Mesodermal cell (in vitro differentiated cells): ENCODE data around the gene EFNA5.
A peak's percentile ranks its signal among the peaks of the same experiment; 100 is the strongest.

Experiments used
- H3K27ac ChIP-seq: 2 replicates; pipeline ENCODE4 v1.7.0; 2013; ENCODE audit warnings: mild to moderate bottlenecking, low read depth, low read length, moderate library complexity; ENCODE audit not compliant: severe bottlenecking
- H3K36me3 ChIP-seq: 2 replicates; pipeline ENCODE4 v1.7.1; 2013; ENCODE audit warnings: mild to moderate bottlenecking, low read length, moderate library complexity; ENCODE audit not compliant: control insufficient read depth, insufficient read depth
- H3K4me1 ChIP-seq: one replicate; pipeline ENCODE4 v1.7.1; 2013; ENCODE audit warnings: mild to moderate bottlenecking, low read length; ENCODE audit not compliant: insufficient read depth, control insufficient read depth, poor library complexity, severe bottlenecking
- H3K4me3 ChIP-seq: 2 replicates; pipeline ENCODE4 v1.7.0; 2013; ENCODE audit warnings: low read length, control low read depth, mild to moderate bottlenecking; ENCODE audit not compliant: insufficient read depth, poor library complexity, severe bottlenecking; ENCODE audit errors: extremely low read depth
- H3K9me3 ChIP-seq: 2 replicates; pipeline ENCODE4 v1.7.1; 2013; ENCODE audit warnings: mild to moderate bottlenecking, low read length, moderate library complexity; ENCODE audit not compliant: control insufficient read depth
- WGBS, 2 experiments: methylation state at CpG; one replicate each; pipeline ENCODE4 v1.1.5; 2013; ENCODE audit warnings: missing lambda C conversion rate in 2 of 2; ENCODE audit not compliant: insufficient coverage in 2 of 2; 5-methylcytosine and 5-hydroxymethylcytosine counted together

EFNA5 gene

DNA sequence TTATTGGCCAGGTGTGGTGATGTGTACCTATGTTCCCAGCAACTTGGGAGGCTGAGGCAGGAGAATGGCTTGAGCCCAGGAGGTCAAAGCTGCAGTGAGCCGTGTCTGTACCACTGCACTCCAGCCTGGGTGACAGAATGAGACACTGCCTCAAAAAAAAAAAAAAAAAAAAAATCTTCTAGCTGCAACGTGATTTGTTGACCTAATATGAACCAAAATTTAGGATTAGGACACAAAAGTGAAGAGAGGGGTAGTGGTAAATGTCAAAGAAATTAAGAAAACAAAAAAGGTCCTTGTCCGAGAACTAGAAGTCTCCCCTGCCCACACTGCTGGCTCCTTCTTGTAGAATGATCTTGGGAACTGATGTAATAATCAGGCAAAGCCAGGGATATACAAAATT lies 272.0 kb downstream of the EFNA5 start:
- H3K27ac ChIP-seq: no peak overlapping the region
- H3K36me3 ChIP-seq: no peaks in the 10 kb centered on the region
- H3K4me1 ChIP-seq: peaks cover 19% of the 10 kb centered on the region
- no peaks in the 10 kb centered on the region for H3K9me3 ChIP-seq
- no peak overlapping the region for H3K4me3 ChIP-seq
- WGBS, 2 experiments: 96 to 100% methylated on average over 1 to 3 of the region's 3 CpGs

DNA sequence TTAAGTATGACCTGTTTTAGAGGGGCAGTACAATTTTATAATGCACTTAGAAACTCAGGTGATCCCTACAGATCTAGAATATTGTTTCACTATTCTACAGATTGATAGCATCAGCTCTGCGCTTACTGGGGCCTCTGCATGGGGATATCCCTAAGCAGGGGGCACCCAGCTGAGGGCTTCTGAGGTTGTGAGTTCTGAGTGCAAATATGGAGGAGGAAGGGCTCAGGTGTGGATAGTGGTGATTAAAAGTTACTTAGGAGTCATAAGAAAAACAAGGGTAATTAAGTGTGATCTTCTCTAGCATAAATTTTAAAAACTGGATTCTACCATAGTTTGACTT lies 274.4 kb downstream of the EFNA5 start:
- WGBS, 2 experiments: 100% methylated on average over 1 of the region's 1 CpG; no CpG with 5 or more reads in 1 of the 2 experiments
- Histone ChIP-seq H3K27ac (no peak overlapping the region), H3K4me3 (no peak overlapping the region)

DNA sequence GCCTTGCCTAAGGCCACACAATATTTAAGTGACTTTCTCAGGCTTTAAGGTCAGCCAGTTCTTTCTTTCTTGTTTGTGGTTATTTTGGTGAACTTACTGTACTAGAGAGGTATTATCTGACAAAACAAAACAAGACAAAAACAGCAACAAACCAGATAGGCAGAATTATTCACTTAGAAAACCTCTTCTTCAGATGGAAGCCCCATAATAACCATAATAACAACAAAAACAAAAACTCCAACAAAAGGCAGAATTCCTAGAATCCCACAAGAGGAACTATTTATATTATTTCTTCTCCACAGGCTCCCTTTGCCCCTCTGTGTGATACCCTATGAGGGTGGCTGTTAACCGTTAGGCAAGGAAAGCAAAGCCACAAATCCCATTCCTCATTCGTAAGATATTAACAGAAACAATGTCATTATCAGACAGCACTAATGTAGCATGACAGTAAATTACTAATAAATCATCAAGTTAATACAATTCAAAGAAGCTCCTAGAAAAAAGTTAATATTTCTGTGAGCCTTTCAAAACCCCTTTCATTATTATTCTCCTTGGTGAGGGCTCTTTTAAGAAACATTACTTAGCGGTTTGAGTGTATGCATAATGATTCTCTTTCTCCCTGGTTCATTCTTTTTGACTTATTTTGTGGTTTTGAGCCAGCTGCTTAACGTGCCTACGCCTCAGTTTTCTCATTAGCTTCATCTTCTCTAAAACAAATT lies 274.9 kb downstream of the EFNA5 start:
- Histone ChIP-seq H3K27ac (no peak overlapping the region), H3K4me3 (no peak overlapping the region), H3K4me1 (peaks cover 11% of the 10 kb centered on the region), H3K9me3 (no peaks in the 10 kb centered on the region), H3K36me3 (no peaks in the 10 kb centered on the region)
- WGBS, 2 experiments: no CpG with 5 or more reads among the region's 5 CpGs

More for the DNA sequence above, 274.4 kb downstream of the EFNA5 start:
- peaks cover 11% of the 10 kb centered on the region for H3K4me1 ChIP-seq
- H3K9me3 ChIP-seq: no peaks in the 10 kb centered on the region
- H3K36me3 ChIP-seq: no peaks in the 10 kb centered on the region

DNA sequence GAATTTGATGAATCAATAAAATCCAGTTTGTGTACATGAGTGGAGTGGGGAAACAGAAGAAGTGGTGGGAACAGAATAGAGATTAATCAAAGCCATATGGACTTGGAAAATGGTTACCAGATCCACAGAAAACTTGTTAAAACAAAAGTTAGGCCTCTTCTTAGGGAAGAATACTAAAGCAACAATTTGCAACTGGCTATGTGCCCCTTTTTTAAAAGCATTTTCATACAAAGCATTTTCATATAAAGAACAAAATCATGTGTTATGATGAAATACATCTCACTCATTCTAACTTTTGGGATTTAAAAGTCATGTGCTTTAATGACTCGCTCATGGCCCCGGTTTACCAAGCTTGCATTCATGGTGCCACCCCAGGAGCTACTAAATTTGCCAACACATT lies 276.9 kb downstream of the EFNA5 start:
- 93 to 100% methylated on average over 2 of the region's 2 CpGs for whole genome bisulfite sequencing, 2 experiments
- Histone ChIP-seq H3K27ac (no peak overlapping the region), H3K9me3 (no peaks in the 10 kb centered on the region), H3K36me3 (no peaks in the 10 kb centered on the region), H3K4me1 (peaks cover 21% of the 10 kb centered on the region), H3K4me3 (no peak overlapping the region)

DNA sequence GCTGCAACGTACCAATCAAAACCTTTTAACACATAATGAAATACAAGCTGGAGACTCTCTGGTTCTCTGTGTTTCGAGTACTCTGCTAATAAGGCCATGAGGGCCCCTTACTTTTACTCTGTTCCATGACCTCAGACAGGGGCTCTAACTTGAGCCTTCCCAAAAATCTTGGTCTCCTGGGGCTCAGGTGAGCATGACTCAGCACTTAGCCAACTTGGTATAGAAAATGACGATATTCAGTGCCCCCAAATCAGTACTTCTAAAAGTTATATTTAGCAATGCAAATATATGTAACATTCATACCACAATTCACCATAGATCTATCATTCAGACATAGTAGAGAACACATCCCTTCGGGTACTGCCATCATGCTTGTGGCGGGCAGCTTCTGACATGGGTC lies 278.9 kb downstream of the EFNA5 start:
- Histone ChIP-seq H3K36me3 (no peaks in the 10 kb centered on the region), H3K4me3 (no peak overlapping the region), H3K9me3 (no peaks in the 10 kb centered on the region), H3K4me1 (peaks cover 27% of the 10 kb centered on the region), H3K27ac (no peak overlapping the region)
- 93 to 100% methylated on average over 3 to 4 of the region's 5 CpGs for WGBS, 2 experiments

DNA sequence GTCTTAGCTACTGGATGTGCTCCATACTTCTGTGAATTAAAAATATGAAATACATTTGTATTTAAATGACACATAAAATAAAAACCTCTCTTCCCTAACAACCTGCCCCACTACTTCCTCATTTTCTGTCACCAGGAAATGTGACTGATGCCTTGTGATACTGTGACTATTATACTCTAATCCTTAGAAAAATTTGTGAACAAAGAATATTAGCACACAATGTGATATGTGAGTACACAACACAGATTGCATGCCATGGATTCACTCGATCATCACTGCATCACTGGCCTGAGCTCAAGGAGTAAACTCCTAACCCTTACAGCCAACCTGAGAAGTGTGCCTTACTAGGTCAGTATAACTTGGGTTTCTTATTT lies 281.0 kb downstream of the EFNA5 start:
- 40 to 67% methylated on average over 1 of the region's 1 CpG for WGBS, 2 experiments
- H3K4me3 ChIP-seq: no peak overlapping the region
- peaks cover 16% of the 10 kb centered on the region for H3K4me1 ChIP-seq
- no peaks in the 10 kb centered on the region for H3K9me3 ChIP-seq
- no peaks in the 10 kb centered on the region for H3K36me3 ChIP-seq
- no peak overlapping the region for H3K27ac ChIP-seq

DNA sequence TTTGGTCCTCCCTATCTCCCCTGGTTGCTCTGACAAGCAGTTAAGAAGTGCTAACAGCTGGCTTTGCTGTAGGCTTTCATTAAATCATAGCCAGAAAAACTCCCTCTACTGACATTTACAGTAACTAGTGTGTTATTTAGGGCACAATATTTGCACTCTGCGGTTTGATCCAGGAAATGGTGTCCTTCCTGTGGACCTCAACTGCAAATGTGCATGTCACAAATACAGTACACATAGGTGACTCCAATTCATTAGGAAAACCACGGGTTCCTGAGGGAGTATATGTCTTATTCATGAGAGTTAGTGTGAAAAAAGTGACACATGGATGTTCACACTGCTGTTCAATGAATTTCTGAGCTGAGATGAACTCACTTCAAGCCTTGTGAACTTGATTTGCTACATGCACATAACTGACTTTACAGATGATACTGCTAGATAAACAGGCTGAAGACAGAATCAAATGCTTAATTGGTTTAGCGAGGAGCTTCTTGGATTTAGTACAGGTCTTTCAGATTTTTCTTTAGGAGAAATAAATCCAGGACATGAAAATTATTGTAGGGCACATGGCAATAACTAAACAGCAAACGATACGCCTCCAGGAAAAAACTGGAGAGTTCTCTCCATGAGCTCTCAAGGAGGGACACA lies 281.5 kb downstream of the EFNA5 start:
- Histone ChIP-seq H3K4me3 (no peak overlapping the region), H3K4me1 (peaks cover 16% of the 10 kb centered on the region), H3K36me3 (no peaks in the 10 kb centered on the region), H3K27ac (peak overlapping the region; percentile 18), H3K9me3 (no peaks in the 10 kb centered on the region)
- WGBS, 2 experiments: 89 to 100% methylated on average over 1 to 3 of the region's 5 CpGs

DNA sequence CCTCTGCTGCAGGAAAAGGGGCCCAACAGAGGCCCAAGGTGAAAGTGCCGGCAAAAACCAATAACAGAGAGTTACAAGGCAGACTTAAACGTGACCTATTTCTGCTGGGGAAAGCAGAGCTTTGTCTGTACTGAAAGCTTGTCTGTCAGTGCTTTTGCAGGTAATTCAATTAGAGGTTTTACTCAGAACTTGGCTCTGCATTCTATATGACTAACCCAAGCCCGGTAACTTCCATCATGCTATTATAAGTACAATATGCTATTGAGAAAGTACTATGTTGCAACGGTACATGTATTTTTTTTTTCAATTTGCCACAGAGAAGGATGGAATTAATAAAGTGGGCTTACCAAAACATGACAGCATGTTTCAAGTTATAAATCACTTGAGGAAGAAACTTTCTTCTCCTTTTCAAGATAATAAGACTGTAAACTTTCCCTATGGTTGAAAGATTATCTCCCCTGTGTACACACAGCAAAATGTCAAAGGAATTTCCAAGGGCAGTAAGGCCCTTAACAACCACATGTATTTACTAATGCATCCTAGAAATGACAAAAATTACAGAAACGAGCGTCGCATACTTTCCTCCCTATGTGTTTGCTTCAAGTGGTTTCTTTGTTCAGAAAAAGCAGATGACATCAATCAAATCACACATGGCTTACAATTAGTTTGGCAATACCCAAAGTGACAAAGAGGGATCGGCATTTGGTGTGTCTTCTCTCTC lies 282.4 kb downstream of the EFNA5 start:
- WGBS, 2 experiments: 40 to 60% methylated on average over 1 to 2 of the region's 8 CpGs
- Histone ChIP-seq H3K9me3 (no peaks in the 10 kb centered on the region), H3K4me3 (no peak overlapping the region), H3K4me1 (peaks cover 16% of the 10 kb centered on the region), H3K36me3 (no peaks in the 10 kb centered on the region), H3K27ac (peak overlapping the region; percentile 18)

DNA sequence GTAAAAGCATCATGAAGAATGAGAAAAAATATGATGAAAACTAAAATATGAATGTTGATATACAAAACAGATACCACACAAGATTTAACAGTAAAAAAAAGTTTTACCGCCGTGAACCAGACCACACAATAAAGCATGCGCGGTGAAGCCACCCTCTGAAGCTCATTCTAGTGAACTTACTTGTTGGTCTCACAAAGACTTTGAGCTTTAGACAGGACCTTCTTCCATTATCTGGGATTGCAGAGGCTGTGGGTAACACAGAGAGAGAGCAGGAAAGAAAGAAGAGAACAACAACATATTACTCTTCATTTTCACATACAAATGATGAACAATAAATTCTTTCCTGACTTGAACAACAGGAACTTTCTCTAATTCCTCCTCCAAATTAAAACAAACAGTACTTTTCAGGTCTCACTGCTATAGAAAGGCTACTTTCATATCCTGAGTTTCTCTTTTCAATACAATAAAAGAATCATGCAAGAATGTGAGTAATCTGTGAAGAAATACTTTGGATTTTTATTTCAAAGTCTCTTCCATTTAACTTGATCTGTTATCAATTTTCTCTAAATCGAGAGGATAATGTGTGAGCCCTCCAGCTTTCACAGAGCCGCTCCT lies 283.1 kb downstream of the EFNA5 start:
- 60 to 92% methylated on average over 4 to 5 of the region's 6 CpGs for WGBS, 2 experiments
- Histone ChIP-seq H3K36me3 (no peaks in the 10 kb centered on the region), H3K9me3 (no peaks in the 10 kb centered on the region), H3K4me3 (no peak overlapping the region), H3K4me1 (peaks cover 16% of the 10 kb centered on the region), H3K27ac (peak overlapping the region; percentile 18)

DNA sequence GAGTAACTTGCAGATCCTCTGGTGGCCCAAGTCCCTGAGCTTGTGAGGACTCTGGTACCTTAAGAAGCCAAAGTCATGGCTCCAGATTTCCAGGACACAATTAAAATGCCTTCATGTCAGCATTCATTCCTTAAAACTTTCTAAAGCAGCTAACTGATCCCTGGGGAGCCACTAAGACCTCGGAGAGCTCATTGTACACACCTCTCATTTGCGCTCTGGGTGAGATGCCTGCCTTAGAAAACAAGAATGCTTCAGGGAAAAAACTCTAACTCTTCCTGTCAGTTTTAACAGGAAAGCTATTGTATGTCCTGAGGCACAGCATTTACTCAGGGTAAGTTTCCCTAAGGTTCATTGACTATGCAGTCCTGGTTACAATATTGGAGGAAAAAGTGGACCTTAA lies 285.0 kb downstream of the EFNA5 start:
- no peaks in the 10 kb centered on the region for H3K36me3 ChIP-seq
- H3K9me3 ChIP-seq: no peaks in the 10 kb centered on the region
- WGBS, 2 experiments: 78 to 90% methylated on average over 1 to 2 of the region's 2 CpGs
- peaks cover 24% of the 10 kb centered on the region for H3K4me1 ChIP-seq
- H3K27ac ChIP-seq: no peak overlapping the region
- no peak overlapping the region for H3K4me3 ChIP-seq
